PC-9 (cell line): Measurements from ENCODE around the gene DCAF15. TPM values are rescaled to one million over a fixed set of nuclear protein-coding genes. Genes with fewer than 3 reads are reported as not detected.

Experiments used
- BruUV-seq: library from RNA; stranded (reverse); fragments of 400-500 nt; replicated peaks from 2 replicates; lab custom pipeline; 2021; lab: Mats Ljungman, UMichigan
- CTCF ChIA-PET: fragments of 300-600 bp; sonication (Branson Sonifier 250); formaldehyde crosslinking; loops from one replicate; lab custom pipeline; 2022; ENCODE audit warnings: antibody characterized with exemption; lab: Charles Lee
- POLR2A ChIA-PET: fragments of 300-600 bp; sonication (Branson Sonifier 250); formaldehyde crosslinking; loops from one replicate; lab custom pipeline; 2022; ENCODE audit warnings: antibody characterized with exemption; ENCODE audit not compliant: unreplicated experiment; lab: Charles Lee
- DNase-seq, 2 experiments: peaks; one replicate each; pipeline versions ENCODE4 v3.0.0 to v3.0.0-alpha.2; 2015 to 2022; ENCODE audit warnings: mixed read lengths in 1 of 2
- H2AFZ ChIP-seq: fragments of 200-600 bp; sonication (generic); 2 replicates; pipeline ENCODE4 v1.8.1; 2017; ENCODE audit warnings: antibody characterized with exemption
- H3F3A ChIP-seq: fragments of 200-600 bp; sonication (generic); 2 replicates; pipeline ENCODE4 v1.8.1; 2017; ENCODE audit warnings: antibody characterized with exemption, mild to moderate bottlenecking, low read depth; ENCODE audit not compliant: insufficient read depth
- H3K27ac ChIP-seq: fragments of 200-600 bp; sonication (generic); 2 replicates; pipeline ENCODE4 v1.6.1; 2016; ENCODE audit warnings: mixed run types
- H3K27me3 ChIP-seq: fragments of 200-600 bp; sonication (generic); 2 replicates; pipeline ENCODE4 v1.6.1; 2016; ENCODE audit warnings: low read depth, mixed run types; ENCODE audit not compliant: insufficient read depth
- H3K36me3 ChIP-seq: fragments of 200-600 bp; sonication (generic); 2 replicates; pipeline ENCODE4 v1.6.1; 2016; ENCODE audit warnings: low read depth, mixed run types
- H3K4me1 ChIP-seq: fragments of 200-600 bp; sonication (generic); replicated peaks from 2 replicates; pipeline ENCODE4 v1.6.1; 2016; ENCODE audit warnings: mixed run types; ENCODE audit not compliant: insufficient read depth
- H3K4me2 ChIP-seq: fragments of 200-600 bp; sonication (generic); 2 replicates; pipeline ENCODE4 v1.6.1; 2017; ENCODE audit warnings: mixed run types
- H3K4me3 ChIP-seq: fragments of 200-600 bp; sonication (generic); 2 replicates; pipeline ENCODE4 v1.6.1; 2016; ENCODE audit warnings: mixed run types
- H3K79me2 ChIP-seq: fragments of 200-600 bp; sonication (generic); 2 replicates; pipeline ENCODE4 v1.6.1; 2017; ENCODE audit warnings: low read depth, mixed run types
- H3K9me2 ChIP-seq: fragments of 200-600 bp; sonication (generic); 2 replicates; pipeline ENCODE4 v1.8.1; 2017; ENCODE audit warnings: mild to moderate bottlenecking; ENCODE audit not compliant: insufficient read depth
- H3K9me3 ChIP-seq: fragments of 200-600 bp; sonication (generic); 2 replicates; pipeline ENCODE4 v1.8.1; 2016; ENCODE audit warnings: low read depth; ENCODE audit not compliant: insufficient read depth
- H4K20me1 ChIP-seq: fragments of 200-600 bp; sonication (generic); 2 replicates; pipeline ENCODE4 v1.8.1; 2017; ENCODE audit not compliant: insufficient read depth
- CTCF ChIP-seq: fragments of 200-600 bp; sonication (generic); conservative IDR thresholded peaks from 2 replicates; pipeline ENCODE4 v1.6.1; 2017; ENCODE audit warnings: mixed run types, antibody characterized with exemption, mild to moderate bottlenecking, moderate library complexity
- EZH2 ChIP-seq: fragments of 200-600 bp; sonication (generic); IDR thresholded peaks from 2 replicates; pipeline ENCODE4 v1.8.0; 2017; ENCODE audit warnings: antibody characterized with exemption, low read depth
- intact Hi-C: fragments of 100-400 bp; cut with micrococcal nuclease; formaldehyde crosslinking; loops from one replicate; pipeline ENCODE4 v1.10.0; 2022; ENCODE audit not compliant: unreplicated experiment
- total RNA-seq: library from RNA; stranded (reverse); gene quantifications from 2 replicates; pipeline ENCODE4 v1.2.3, GENCODE V29; 2021

Gene DCAF15
- total RNA-seq, 1 experiment from 2014 or later: 35.3 TPM

GRCh38 chr19:13978351-13979243 lies 26.3 kb downstream of the DCAF15 start:
- H3K9me3 ChIP-seq: no peaks in the 10 kb centered on the region
- BruUV-seq: no TSS peak
- no peak overlapping the region for H3K27ac ChIP-seq
- H3K4me2 ChIP-seq: no peak overlapping the region
- H3F3A ChIP-seq: peaks cover 15% of the 10 kb centered on the region
- TF ChIP-seq EZH2 (no peak), CTCF (no peak)
- no peak overlapping the region for H2AFZ ChIP-seq
- DNase-seq: no peak
- CTCF ChIA-PET: interaction anchor here (0.6 kb wide), 1 partner anchor 158 kb away, joined by 3 read pairs; the partner anchor contains the start of gene ASF1B
- H3K27me3 ChIP-seq: no peaks in the 10 kb centered on the region
- no peak overlapping the region for H3K4me3 ChIP-seq
- no peaks in the 10 kb centered on the region for H4K20me1 ChIP-seq
- H3K36me3 ChIP-seq: no peaks in the 10 kb centered on the region
- H3K9me2 ChIP-seq: no peaks in the 10 kb centered on the region
- no peaks in the 10 kb centered on the region for H3K79me2 ChIP-seq
- intact Hi-C loops: no loop called here
- no peaks in the 10 kb centered on the region for H3K4me1 ChIP-seq
- POLR2A ChIA-PET: interaction anchor here (0.7 kb wide), 2 partner anchors 20 to 52 kb away, joined by 3 to 4 read pairs; no protein-coding TSS in a partner anchor

GRCh38 chr19:13979244-13979615 lies 26.9 kb downstream of the DCAF15 start:
- Histone ChIP-seq H3K79me2 (no peaks in the 10 kb centered on the region), H3K27ac (no peak overlapping the region), H3K4me1 (no peaks in the 10 kb centered on the region), H3K27me3 (no peaks in the 10 kb centered on the region), H3K4me2 (no peak overlapping the region), H3K4me3 (no peak overlapping the region), H2AFZ (no peak overlapping the region), H3F3A (peaks cover 9% of the 10 kb centered on the region), H3K36me3 (no peaks in the 10 kb centered on the region), H3K9me3 (no peaks in the 10 kb centered on the region), H3K9me2 (no peaks in the 10 kb centered on the region), H4K20me1 (no peaks in the 10 kb centered on the region)
- BruUV-seq: no TSS peak
- no peak for DNase-seq
- intact Hi-C loops: no loop called here
- no peak for TF ChIP-seq CTCF
- ChIA-PET POLR2A (no interaction called here), CTCF (interaction anchor here (0.6 kb wide), 1 partner anchor 157 kb away, joined by 3 read pairs; the partner anchor contains the start of gene ASF1B)

GRCh38 chr19:13979686-13980085 lies 27.4 kb downstream of the DCAF15 start:
- no TSS peak for BruUV-seq
- no peaks in the 10 kb centered on the region for H3K36me3 ChIP-seq
- intact Hi-C loops: no loop called here
- H3K79me2 ChIP-seq: no peaks in the 10 kb centered on the region
- H3K27me3 ChIP-seq: no peaks in the 10 kb centered on the region
- no peak overlapping the region for H3K4me2 ChIP-seq
- H3K27ac ChIP-seq: no peak overlapping the region
- ChIA-PET POLR2A (no interaction called here), CTCF (no interaction called here)
- no peaks in the 10 kb centered on the region for H3K4me1 ChIP-seq
- H3K9me2 ChIP-seq: no peaks in the 10 kb centered on the region
- no peak overlapping the region for H3K4me3 ChIP-seq
- no peak for DNase-seq
- H2AFZ ChIP-seq: no peak overlapping the region
- H3F3A ChIP-seq: 0 out of 2 replicates have a peak, but pooled peaks cover 5% of the 10 kb centered on the region
- H4K20me1 ChIP-seq: 0 out of 2 replicates have a peak, but pooled peaks cover under 1% of the 10 kb centered on the region
- no peaks in the 10 kb centered on the region for H3K9me3 ChIP-seq
- TF ChIP-seq EZH2 (no peak), CTCF (no peak)
